OCI-LY3 (cell line): ENCODE data around the gene NOL4L.

ENCODE experiments used
- CTCF ChIP-seq: fragments of 200-600, 300-600 bp; sonication (generic); IDR thresholded peaks from 2 replicates; pipeline ENCODE4 v1.5.1; 2014; ENCODE audit warnings: antibody characterized with exemption, low read length, low read depth
- EZH2phosphoT487 ChIP-seq: fragments of 200-600 bp; shearing (Covaris generic); IDR thresholded peaks from 2 replicates; pipeline ENCODE4 v1.6.1; 2018; ENCODE audit warnings: antibody characterized with exemption, mixed run types, low read depth

DNA sequence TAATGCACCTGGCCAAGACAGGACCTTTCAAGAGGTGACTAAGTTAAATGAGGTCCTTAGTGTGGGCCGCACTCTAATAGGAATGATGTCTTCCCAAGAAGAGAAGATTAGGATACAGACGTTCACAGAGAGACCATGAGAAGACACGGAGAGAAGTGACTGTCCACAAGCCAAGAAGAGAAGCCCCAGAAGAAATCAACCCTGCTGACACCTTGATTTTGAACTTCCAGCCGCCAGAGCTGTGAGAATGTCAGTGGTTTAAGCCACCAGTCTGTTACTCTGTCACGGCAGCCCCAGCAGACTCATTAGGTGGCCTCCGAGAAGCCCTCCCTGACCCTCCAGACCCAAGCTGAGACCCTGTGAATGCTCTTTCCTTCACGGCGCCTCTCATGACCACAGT is 29.5 kb downstream of the NOL4L start:
- TF ChIP-seq CTCF: no peak
- no peak for TF ChIP-seq EZH2phosphoT487
